ENCODE measurements around the gene B4GALT3. TPM values are rescaled to one million over a fixed set of nuclear protein-coding genes. Genes with fewer than 3 reads are reported as not detected.
A peak's percentile ranks its signal among the peaks of the same experiment; 100 is the strongest.

Gene B4GALT3
- total and polyA plus RNA-seq, 2 experiments from 2014 or later, result 36.9 to 44.7 TPM

DNA sequence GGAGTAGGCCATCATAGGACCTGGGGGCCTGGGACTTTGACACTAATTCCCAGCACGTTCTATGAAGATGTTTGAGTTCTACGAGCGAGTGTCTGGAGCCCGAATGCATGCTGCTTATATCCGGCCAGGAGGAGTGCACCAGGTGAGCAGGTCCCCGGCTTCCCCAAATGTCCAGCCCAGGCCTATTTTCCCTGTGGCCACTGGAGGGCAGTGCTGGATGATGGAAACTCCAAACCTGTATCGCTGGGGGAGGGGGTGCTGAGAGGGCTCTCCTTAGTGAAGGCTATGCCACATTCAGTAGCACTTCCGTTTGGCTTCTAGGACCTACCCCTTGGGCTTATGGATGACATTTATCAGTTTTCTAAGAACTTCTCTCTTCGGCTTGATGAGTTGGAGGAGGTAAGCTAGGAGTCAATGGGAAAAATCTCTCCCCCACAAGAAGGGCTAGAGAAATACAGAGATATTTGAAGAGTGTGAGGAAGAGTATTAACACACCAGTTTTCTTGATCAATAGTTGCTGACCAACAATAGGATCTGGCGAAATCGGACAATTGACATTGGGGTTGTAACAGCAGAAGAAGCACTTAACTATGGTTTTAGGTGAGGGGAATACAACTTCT is 32.6 kb upstream of the B4GALT3 start:
- Histone ChIP-seq H3K9me3 (ENCODE audit: low read depth) (no peaks in the 10 kb centered on the region), H3K4me3 (no peak overlapping the region), H3K36me3 (peaks cover 58% of the 10 kb centered on the region), H3K27me3 (no peaks in the 10 kb centered on the region), H3K4me1 (ENCODE audit: low read depth) (no peaks in the 10 kb centered on the region), H3K27ac (no peak overlapping the region)
- peak; percentile 77 to 89 for DNase-seq (ENCODE audit: low read depth in 1 of 2, low spot score in 1 of 2)
- TF ChIP-seq, protein P1, sequence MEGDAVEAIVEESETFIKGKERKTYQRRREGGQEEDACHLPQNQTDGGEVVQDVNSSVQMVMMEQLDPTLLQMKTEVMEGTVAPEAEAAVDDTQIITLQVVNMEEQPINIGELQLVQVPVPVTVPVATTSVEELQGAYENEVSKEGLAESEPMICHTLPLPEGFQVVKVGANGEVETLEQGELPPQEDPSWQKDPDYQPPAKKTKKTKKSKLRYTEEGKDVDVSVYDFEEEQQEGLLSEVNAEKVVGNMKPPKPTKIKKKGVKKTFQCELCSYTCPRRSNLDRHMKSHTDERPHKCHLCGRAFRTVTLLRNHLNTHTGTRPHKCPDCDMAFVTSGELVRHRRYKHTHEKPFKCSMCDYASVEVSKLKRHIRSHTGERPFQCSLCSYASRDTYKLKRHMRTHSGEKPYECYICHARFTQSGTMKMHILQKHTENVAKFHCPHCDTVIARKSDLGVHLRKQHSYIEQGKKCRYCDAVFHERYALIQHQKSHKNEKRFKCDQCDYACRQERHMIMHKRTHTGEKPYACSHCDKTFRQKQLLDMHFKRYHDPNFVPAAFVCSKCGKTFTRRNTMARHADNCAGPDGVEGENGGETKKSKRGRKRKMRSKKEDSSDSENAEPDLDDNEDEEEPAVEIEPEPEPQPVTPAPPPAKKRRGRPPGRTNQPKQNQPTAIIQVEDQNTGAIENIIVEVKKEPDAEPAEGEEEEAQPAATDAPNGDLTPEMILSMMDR (IDR thresholded peaks at IDR 0.05; ENCODE audit: low read depth, low read length), result peak; percentile 96

DNA sequence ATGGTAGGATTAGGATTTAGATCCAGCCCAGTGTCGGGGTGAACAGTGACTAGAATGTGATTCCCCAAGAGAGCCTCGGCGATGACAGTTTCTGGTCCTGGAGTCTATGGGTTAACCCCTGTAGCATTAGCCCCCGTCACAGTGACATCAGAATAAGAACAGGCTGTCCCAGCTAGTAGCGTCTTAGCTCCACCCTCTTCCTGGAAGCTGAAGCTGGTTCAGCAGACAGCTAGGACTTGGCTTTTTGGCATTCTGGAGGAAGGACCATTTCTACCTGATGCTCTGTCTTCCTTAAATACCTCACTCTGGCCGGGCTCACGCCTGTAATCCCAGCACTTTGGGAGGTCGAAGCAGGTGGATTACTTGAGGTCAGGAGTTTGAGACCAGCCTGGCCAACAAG is 29.9 kb upstream of the B4GALT3 start:
- Histone ChIP-seq H3K9me3 (ENCODE audit: low read depth) (no peaks in the 10 kb centered on the region), H3K4me3 (no peak overlapping the region), H3K36me3 (peaks cover 50% of the 10 kb centered on the region), H3K27ac (no peak overlapping the region), H3K4me1 (ENCODE audit: low read depth) (no peaks in the 10 kb centered on the region), H3K27me3 (no peaks in the 10 kb centered on the region)
- DNase-seq (ENCODE audit: low read depth in 1 of 2, low spot score in 1 of 2), result peak in 1 of 2 donors; percentile 90
- TF ChIP-seq, protein P1 (IDR thresholded peaks at IDR 0.05; ENCODE audit: low read depth, low read length), result no peak

DNA sequence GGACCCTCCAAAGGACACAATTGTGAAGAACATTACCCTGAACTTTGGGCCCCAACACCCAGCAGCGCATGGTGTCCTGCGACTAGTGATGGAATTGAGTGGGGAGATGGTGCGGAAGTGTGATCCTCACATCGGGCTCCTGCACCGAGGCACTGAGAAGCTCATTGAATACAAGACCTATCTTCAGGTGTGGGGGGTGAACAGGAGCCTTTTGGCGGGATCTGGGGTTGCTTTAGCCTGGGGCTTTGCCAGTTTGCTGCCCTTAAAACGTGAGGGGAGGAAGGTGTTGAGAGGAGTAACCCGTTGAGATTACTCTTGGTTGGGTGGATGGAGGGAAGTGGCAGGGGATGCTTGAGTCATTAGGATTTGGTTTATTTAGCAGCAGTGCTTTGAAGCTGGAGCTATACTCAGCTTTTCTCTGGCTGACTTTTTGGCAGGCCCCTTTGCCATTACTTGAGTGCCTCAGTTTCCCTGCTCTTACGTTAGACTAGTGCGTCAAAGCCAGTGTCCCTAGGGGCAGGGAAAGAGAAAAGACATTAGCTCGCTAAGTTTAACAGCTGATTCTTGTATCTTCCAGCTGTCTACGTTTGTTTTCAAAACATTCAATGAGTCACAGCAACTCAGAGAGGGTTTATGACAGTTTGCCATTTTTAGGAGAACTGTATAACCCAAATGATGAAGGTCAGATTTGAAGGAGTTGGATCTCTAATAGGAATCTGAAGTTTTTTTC is 29.3 kb upstream of the B4GALT3 start:
- Histone ChIP-seq H3K27ac (no peak overlapping the region), H3K4me3 (no peak overlapping the region), H3K36me3 (peaks cover 46% of the 10 kb centered on the region), H3K4me1 (ENCODE audit: low read depth) (no peaks in the 10 kb centered on the region), H3K27me3 (no peaks in the 10 kb centered on the region), H3K9me3 (ENCODE audit: low read depth) (no peaks in the 10 kb centered on the region)
- TF ChIP-seq, protein P1 (IDR thresholded peaks at IDR 0.05; ENCODE audit: low read depth, low read length), result no peak
- DNase-seq (ENCODE audit: low read depth in 1 of 2, low spot score in 1 of 2), result peak in 1 of 2 donors; percentile 76

DNA sequence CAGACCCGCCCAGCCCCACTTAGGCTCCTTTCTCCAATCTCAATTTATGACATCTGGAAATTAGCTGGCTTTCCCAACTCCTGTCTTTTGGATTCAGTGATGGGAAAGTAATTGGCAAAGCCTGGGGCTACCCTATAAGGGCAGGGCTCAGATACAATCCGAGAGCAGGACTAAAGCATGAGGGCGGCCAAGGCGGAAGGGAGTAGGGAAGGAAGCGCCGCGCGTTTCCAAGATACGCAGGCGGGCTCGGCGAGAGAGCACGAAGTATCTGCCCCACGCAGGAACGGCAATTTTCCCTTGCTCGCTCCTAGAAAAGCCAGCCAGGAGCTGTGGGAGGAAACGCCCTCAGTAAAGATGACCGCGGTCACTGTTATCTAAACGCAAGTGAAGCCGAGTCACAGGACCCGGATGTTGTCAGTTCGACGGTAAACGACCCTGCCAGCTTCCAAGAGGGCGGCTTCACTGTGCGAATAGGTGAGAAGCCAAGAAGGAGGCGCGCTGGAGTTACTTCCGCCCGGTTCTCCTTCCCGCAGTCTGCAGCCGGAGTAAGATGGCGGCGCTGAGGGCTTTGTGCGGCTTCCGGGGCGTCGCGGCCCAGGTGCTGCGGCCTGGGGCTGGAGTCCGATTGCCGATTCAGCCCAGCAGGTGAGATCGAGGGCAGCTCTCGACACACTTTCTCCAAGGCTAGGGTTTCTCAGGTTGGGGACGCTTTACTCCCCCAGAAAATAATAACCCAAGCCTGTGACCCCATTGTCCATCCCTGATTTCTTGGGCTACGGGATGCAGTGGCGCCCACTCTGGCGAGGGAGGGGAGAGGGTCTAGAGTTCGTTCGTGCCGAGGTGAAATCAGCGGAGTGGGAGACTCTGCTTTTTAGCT is 24.8 kb upstream of the B4GALT3 start, which contains the start of gene NDUFS2:
Gene NDUFS2, plus strand, starts transcription at position 532 of the 877 bp plus-strand sequence. Its CDS starts 19 bp downstream, at position 551.
- TF ChIP-seq, protein P1 (IDR thresholded peaks at IDR 0.05; ENCODE audit: low read depth, low read length), result peak; percentile 30
- H3K36me3 ChIP-seq, result peaks cover 16% of the 10 kb centered on the region
- H3K9me3 ChIP-seq (ENCODE audit: low read depth), result no peaks in the 10 kb centered on the region
- H3K27ac ChIP-seq, result peak within 1 kb of the TSS; percentile 92
- peak; percentile 100 for DNase-seq (ENCODE audit: low read depth in 1 of 2, low spot score in 1 of 2)
- H3K4me1 ChIP-seq (ENCODE audit: low read depth), result peaks cover 18% of the 10 kb centered on the region
- no peaks in the 10 kb centered on the region for H3K27me3 ChIP-seq
- H3K4me3 ChIP-seq, result peak within 1 kb of the TSS; percentile 73
